ENCODE measurements around the gene NTM. TPM values are rescaled to one million over a fixed set of nuclear protein-coding genes. Genes with fewer than 3 reads are reported as not detected.
A peak's percentile ranks its signal among the peaks of the same experiment; 100 is the strongest.

Gene NTM
- total RNA-seq, 1 experiment from 2014 or later = 2.7 TPM

GRCh38 chr11:132288036-132288435, 917.6 kb downstream of the NTM start:
- DNase-seq = no peak
- Histone ChIP-seq H3K27me3 (ENCODE audit: control insufficient read depth, insufficient read depth, low read length) (no peaks in the 10 kb centered on the region), H3K36me3 (replicated peaks; ENCODE audit: control insufficient read depth, insufficient read depth, low read length) (no peaks in the 10 kb centered on the region), H3K4me3 (ENCODE audit: insufficient read depth, low read depth, low read length) (no peak overlapping the region)

- no peak for DNase-seq
- H3K27me3 ChIP-seq (ENCODE audit: control insufficient read depth, insufficient read depth, low read length) = no peaks in the 10 kb centered on the region
- H3K36me3 ChIP-seq (replicated peaks; ENCODE audit: control insufficient read depth, insufficient read depth, low read length) = no peaks in the 10 kb centered on the region
- H3K4me3 ChIP-seq (ENCODE audit: insufficient read depth, low read depth, low read length) = no peak overlapping the region
Observed at GRCh38 chr11:132289590-132290256, 919.3 kb downstream of the NTM start.

GRCh38 chr11:132293586-132293985, 923.2 kb downstream of the NTM start:
- Histone ChIP-seq H3K36me3 (replicated peaks; ENCODE audit: control insufficient read depth, insufficient read depth, low read length) (no peaks in the 10 kb centered on the region), H3K4me3 (ENCODE audit: insufficient read depth, low read depth, low read length) (no peak overlapping the region), H3K27me3 (ENCODE audit: control insufficient read depth, insufficient read depth, low read length) (no peaks in the 10 kb centered on the region)
- no peak for DNase-seq

GRCh38 chr11:132296946-132297610, 926.7 kb downstream of the NTM start:
- no peak overlapping the region for H3K4me3 ChIP-seq (ENCODE audit: insufficient read depth, low read depth, low read length)
- H3K36me3 ChIP-seq (replicated peaks; ENCODE audit: control insufficient read depth, insufficient read depth, low read length) = no peaks in the 10 kb centered on the region
- H3K27me3 ChIP-seq (ENCODE audit: control insufficient read depth, insufficient read depth, low read length) = no peaks in the 10 kb centered on the region
- no peak for DNase-seq

GRCh38 chr11:132298357-132298756, 927.9 kb downstream of the NTM start:
- no peak for DNase-seq
- no peaks in the 10 kb centered on the region for H3K36me3 ChIP-seq (replicated peaks; ENCODE audit: control insufficient read depth, insufficient read depth, low read length)
- H3K4me3 ChIP-seq (ENCODE audit: insufficient read depth, low read depth, low read length) = no peak overlapping the region
- H3K27me3 ChIP-seq (ENCODE audit: control insufficient read depth, insufficient read depth, low read length) = no peaks in the 10 kb centered on the region

- Histone ChIP-seq H3K27me3 (ENCODE audit: control insufficient read depth, insufficient read depth, low read length) (no peaks in the 10 kb centered on the region), H3K4me3 (ENCODE audit: insufficient read depth, low read depth, low read length) (no peak overlapping the region), H3K36me3 (replicated peaks; ENCODE audit: control insufficient read depth, insufficient read depth, low read length) (no peaks in the 10 kb centered on the region)
- peak; percentile 42 for DNase-seq
Observed at GRCh38 chr11:132300283-132300682, 929.9 kb downstream of the NTM start.

- Histone ChIP-seq H3K36me3 (replicated peaks; ENCODE audit: control insufficient read depth, insufficient read depth, low read length) (no peaks in the 10 kb centered on the region), H3K4me3 (ENCODE audit: insufficient read depth, low read depth, low read length) (no peak overlapping the region), H3K27me3 (ENCODE audit: control insufficient read depth, insufficient read depth, low read length) (no peaks in the 10 kb centered on the region)
- DNase-seq = no peak
Observed at GRCh38 chr11:132301465-132301864, 931.0 kb downstream of the NTM start.

- no peaks in the 10 kb centered on the region for H3K27me3 ChIP-seq (ENCODE audit: control insufficient read depth, insufficient read depth, low read length)
- DNase-seq = no peak
- H3K4me3 ChIP-seq (ENCODE audit: insufficient read depth, low read depth, low read length) = no peak overlapping the region
- no peaks in the 10 kb centered on the region for H3K36me3 ChIP-seq (replicated peaks; ENCODE audit: control insufficient read depth, insufficient read depth, low read length)
Observed at GRCh38 chr11:132301900-132302299, 931.5 kb downstream of the NTM start.

GRCh38 chr11:132307309-132308020, 937.0 kb downstream of the NTM start:
- H3K4me3 ChIP-seq (ENCODE audit: insufficient read depth, low read depth, low read length) = no peak overlapping the region
- no peaks in the 10 kb centered on the region for H3K36me3 ChIP-seq (replicated peaks; ENCODE audit: control insufficient read depth, insufficient read depth, low read length)
- no peaks in the 10 kb centered on the region for H3K27me3 ChIP-seq (ENCODE audit: control insufficient read depth, insufficient read depth, low read length)
- no peak for DNase-seq

- H3K27me3 ChIP-seq (ENCODE audit: control insufficient read depth, insufficient read depth, low read length) = no peaks in the 10 kb centered on the region
- no peak for DNase-seq
- no peak overlapping the region for H3K4me3 ChIP-seq (ENCODE audit: insufficient read depth, low read depth, low read length)
- H3K36me3 ChIP-seq (replicated peaks; ENCODE audit: control insufficient read depth, insufficient read depth, low read length) = no peaks in the 10 kb centered on the region
Observed at GRCh38 chr11:132310390-132311375, 940.3 kb downstream of the NTM start.

GRCh38 chr11:132311703-132312102, 941.3 kb downstream of the NTM start:
- Histone ChIP-seq H3K4me3 (ENCODE audit: insufficient read depth, low read depth, low read length) (no peak overlapping the region), H3K36me3 (replicated peaks; ENCODE audit: control insufficient read depth, insufficient read depth, low read length) (no peaks in the 10 kb centered on the region), H3K27me3 (ENCODE audit: control insufficient read depth, insufficient read depth, low read length) (no peaks in the 10 kb centered on the region)
- no peak for DNase-seq

- Histone ChIP-seq H3K36me3 (replicated peaks; ENCODE audit: control insufficient read depth, insufficient read depth, low read length) (no peaks in the 10 kb centered on the region), H3K4me3 (ENCODE audit: insufficient read depth, low read depth, low read length) (no peak overlapping the region), H3K27me3 (ENCODE audit: control insufficient read depth, insufficient read depth, low read length) (no peaks in the 10 kb centered on the region)
- DNase-seq = no peak
Observed at GRCh38 chr11:132312161-132312560, 941.7 kb downstream of the NTM start.

- Histone ChIP-seq H3K36me3 (replicated peaks; ENCODE audit: control insufficient read depth, insufficient read depth, low read length) (no peaks in the 10 kb centered on the region), H3K27me3 (ENCODE audit: control insufficient read depth, insufficient read depth, low read length) (no peaks in the 10 kb centered on the region), H3K4me3 (ENCODE audit: insufficient read depth, low read depth, low read length) (no peak overlapping the region)
- DNase-seq = peak; percentile 81
Observed at GRCh38 chr11:132312701-132313111, 942.3 kb downstream of the NTM start.

GRCh38 chr11:132314911-132315455, 944.6 kb downstream of the NTM start:
- no peak for DNase-seq
- no peak overlapping the region for H3K4me3 ChIP-seq (ENCODE audit: insufficient read depth, low read depth, low read length)
- no peaks in the 10 kb centered on the region for H3K36me3 ChIP-seq (replicated peaks; ENCODE audit: control insufficient read depth, insufficient read depth, low read length)
- no peaks in the 10 kb centered on the region for H3K27me3 ChIP-seq (ENCODE audit: control insufficient read depth, insufficient read depth, low read length)
